Activated CD8-positive, alpha-beta memory T cell treated with anti-CD3 and anti-CD28 coated beads, Interleukin-2, amount 50 U/mL, for 1 hour (primary cell): ENCODE measurements around the gene HIVEP3.

ENCODE experiments used
- DNase-seq: peaks from one replicate; pipeline ENCODE4 v3.0.0-alpha.2; 2020; ENCODE audit errors: extremely low read depth

HIVEP3 gene

DNA sequence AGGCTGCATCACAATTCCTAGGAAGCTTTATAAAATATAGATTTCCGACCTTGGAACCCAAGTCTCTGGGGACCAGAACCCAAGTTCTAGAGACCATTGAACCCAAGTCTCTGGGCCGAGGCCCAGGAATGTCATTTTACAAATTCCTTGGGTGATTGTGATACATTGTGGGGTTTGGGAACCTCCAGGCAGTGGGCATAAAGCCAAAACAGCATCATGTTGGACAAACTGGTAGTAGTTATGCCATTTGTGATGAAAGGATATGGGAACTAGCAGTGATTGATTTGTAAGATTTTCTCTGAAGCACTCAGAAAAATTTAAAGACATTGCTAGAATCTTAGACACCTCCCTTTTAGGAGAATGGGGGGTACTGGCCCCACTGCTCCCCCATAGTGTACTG lies 160.2 kb downstream of the HIVEP3 start:
- no peak for DNase-seq

DNA sequence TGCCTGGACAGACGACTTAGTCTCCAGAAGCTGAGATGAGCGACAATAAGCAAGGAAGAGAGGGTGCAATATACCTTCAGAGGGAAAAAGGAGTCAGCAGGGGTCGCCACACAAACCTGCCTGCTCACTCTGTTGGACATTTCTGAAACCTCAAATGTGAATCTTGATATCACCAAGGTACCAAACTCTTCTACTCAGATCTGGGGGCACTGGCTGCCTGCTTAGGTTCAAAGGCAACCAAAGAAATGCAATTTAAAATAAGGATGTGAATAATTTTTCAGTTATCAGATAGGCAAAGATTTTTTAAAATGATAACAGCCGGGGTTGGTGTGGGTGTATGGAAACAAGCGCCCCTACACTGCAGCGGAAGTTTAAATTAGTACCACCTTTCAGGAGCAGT lies 164.2 kb downstream of the HIVEP3 start:
- no peak for DNase-seq

DNA sequence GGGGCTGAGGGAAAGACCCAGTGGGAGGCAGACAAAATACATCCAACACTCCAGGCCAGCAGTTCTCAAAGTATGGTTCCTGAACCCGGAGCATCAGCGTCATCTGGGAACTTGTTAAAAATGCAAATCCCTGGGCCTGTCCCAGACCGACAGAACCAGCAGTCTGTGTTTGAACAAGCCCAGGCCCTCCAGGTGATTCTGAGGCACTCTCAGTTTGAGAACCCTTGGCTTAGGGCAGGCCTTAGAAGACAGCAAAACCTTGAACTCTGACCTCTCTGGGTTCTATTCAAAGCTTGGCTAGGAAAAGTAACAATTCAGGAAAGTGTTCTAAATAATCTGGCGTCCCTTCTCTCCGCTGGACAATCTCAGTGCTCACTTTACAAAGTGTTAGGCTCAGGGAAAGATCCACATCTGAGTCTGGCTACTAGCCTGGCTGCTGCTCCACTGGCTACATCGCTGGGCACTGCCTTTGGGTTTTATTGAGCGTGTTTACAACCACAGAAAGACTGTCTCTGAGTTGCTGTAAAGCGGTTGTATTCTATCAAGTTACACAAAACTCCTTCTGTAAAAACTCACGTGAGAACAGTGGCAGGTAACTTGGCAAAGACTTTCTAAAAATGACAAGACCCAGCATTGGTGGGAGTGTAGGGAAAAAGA lies 166.1 kb downstream of the HIVEP3 start:
- DNase-seq = no peak

DNA sequence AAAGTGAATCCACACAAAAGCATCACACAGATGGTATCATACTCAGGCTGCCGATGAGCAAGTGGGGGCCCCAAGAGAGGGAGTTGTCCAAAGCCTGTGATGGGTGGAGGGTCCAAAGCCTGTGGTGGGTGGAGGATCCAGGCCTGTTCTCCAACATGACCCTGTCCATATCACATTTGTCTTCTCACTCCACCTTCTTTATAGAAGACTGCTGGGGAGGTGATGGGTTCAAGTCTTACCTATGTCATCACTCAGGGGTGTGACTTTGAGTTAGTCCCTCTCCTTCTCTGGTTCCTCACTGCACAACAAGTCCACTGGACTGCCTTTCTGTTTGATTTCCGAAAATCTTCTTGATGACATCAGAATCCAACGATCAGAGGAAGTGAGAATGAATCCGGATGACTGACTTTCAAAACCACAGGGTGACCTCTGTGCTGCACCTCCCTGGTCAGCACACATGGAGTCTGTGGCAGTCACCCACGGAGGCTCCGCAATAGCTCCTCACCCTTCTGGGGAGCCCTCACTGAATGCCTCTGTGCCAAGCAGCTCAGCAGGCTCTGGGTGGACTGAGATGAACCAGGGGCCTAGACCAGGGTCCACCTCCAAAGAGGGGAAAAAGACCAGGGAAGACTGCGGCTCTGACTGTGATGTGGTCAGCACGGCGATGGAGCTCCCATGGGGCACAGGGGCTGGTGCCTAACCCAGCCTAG lies 166.8 kb downstream of the HIVEP3 start:
- DNase-seq = no peak

DNA sequence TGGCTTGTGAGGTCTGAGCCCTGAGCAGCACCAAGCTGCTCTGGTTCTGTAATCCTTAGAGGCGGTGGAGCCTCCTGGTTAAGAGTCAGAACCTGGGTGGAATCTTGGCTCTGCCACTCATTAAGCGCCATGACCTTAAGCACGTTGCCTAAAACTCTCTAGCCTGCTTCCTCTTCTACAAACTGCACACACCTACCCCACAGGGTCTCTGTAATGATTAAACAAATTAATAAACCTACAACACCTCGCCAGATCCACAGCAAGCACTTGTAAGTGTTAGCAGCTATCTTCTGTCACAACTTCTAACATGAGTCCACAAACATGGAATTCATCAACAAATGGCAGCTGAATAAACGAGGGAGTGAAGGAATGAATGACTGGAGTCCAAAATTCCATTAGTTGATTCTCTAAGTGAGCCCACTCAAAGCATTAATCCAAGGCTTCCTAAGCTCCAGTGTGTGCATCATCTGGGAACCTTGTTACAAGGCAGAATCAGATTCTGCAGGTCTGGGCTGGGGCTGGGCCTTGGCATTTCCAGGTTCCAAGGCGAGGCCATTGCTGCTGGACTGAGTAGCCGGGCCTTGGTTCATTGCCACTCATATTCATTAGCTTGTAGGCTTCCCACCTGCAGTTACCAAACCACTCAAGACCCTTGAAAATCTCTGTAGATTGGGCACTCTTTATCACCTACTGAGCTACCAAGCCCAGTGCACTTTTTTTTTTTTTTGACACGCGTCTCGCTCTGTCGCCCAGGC lies 168.6 kb downstream of the HIVEP3 start:
- no peak for DNase-seq

DNA sequence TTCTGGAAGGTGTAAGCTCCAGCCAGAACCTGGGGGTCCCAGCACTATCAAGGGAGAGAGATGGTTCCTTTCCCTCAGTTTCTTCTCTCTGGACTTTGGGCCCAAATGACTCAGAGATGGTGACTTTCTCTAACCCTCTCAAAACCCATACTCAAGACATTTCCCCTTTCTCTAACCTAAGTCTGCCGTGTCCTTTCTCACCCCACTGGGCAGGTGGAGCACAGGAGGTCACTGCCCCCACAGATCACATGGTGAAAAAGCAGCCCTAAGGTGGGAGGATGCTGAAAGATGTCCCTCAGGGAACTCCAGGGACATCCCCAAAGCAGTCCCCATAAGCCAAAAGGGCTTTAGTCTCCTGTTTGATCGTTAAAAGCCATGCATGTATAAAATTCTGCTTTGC lies 173.7 kb downstream of the HIVEP3 start:
- DNase-seq = no peak

DNA sequence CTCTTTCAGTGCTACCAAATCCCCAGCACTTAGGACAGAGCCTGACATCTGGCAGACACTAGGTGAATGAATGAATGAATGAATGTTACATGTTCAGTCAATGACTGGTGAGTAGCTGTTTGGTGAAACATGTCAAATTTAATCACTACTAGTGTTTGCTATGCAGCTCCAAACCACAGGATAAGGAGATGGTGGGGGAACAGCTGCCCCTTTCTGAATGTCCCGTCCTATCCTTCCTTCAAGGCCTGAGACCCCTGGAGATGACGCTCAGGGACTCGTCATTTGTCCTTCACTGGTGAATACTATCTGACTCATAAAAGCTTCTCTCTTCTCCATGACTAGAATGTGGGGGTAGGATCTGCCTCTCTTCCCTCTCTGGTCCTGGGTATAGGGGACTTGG lies 175.4 kb downstream of the HIVEP3 start:
- DNase-seq = no peak

DNA sequence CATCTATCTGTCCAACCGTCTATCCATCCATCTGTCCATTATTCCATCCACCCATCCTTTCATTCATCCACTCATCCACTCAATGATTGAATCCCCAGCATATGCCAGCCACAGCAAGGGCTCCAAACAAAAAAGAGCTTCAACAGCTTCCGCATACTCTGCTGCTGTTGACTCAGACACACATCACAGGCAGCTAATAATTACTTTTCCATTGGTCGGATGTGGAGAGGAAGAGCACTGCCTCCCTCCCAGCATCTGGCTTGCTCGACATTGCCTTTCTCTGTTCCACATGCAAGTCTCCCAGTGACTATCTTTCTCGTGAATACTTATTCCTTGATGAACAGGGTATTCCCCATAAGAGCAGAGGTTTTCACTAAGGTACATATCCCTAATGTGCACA lies 176.5 kb downstream of the HIVEP3 start:
- no peak for DNase-seq

DNA sequence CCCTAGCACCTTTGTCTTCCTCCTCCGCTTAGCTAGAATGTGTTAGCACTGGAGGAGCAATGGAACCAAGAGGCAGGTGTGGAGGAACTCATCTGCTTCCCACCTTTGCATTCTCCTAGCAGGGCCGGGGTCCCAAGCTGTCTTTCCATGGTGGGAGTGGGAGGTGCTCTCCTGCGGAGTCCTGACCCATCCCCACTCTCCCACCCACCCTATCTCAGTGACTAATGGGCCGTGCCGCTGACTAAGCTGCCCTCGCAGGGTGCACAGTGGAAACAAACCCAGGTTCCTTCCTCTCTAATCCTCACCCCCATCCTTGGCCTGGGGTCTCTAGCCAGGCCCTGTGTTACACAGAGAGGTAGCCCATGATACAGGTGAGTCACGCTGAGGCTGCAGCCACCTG lies 177.5 kb downstream of the HIVEP3 start:
- no peak for DNase-seq

DNA sequence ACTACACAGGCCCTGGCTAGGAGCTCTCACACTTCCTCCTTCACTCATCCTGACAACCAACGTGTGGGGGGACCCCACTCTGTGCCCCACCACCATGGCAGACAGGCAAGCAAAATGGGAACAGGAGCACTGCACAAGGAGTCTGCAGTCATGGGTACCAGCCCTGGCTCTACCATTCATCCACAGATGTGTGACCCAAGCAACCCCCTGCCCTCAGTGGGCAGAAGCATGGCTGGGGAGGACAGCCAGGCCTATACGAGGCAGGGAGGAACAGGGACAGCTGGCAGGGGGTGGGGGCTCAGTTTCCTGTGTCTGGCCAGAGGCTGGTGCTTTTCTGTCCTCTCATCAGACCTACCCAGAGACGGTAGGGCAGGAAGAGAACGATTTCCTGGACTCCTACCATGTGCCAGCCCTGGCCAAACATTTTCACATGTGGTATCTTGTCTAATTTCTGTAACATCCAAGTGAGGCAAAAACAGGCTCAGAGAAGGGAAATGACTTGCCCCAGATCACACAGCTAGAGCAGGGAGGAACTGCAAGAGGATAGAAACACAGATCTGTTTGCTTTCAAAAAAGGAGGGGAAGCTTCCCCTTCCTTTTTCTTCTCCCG lies 178.0 kb downstream of the HIVEP3 start:
- no peak for DNase-seq

DNA sequence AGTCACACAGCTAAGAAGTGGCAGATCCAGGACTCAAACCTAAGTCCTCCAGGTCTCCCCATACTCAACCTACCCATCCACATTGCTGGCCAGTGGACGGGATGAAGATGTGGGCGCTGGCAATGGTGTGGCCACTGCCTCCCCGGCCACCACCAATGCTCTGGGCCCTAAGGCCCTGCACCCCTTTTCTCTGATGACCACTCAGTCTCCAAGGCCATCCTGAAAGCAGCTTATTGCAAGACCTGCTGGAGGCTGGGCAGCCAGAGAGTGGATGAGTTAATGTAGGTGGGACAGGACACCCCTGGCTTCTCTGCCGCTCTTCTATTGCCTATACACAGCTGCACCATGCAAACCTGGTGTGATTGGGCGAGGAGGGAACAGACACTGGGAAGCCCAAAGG lies 178.7 kb downstream of the HIVEP3 start:
- no peak for DNase-seq

DNA sequence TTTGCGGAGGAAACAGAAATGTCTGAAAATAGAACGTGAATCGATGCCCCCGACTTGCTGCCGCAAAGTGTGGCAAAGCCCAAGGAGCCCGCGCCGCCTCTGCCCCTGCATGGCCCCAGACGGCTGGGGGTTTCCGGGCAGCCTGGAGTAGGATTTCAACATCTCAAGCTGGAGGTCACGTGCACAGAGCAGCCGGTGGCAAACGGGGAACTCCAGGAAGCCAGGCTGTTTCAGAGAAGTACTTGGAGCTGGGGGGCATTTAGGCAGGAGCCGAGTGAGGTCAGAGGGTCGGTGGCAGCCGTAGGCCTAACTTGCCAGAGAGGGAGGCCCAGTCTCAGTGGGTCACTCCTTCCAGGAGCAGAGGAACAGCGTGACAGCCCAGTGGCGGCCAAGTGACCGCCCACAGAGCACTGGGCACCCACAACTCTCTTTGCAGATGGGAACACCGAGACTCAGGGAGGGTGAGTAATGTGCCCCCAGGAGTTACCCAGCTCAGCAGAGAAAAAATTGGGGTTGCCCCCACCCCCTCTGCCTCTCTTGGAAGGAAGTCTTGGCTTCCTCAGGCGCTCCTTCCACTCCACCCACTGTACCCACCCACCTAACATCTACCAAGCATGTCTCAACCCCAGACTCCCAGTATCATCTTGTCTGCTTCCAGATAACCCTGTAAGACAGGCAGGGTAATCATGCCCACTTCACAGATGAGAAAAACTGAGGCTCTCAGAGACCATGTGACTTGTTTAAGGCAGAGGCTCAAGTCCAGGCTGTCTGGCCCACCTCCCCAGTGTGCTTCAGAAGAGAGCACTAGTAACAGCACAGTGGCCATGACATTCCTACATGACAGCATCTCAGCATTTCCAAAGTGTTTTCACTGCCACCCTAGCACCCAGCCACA lies 179.4 kb downstream of the HIVEP3 start:
- no peak for DNase-seq

DNA sequence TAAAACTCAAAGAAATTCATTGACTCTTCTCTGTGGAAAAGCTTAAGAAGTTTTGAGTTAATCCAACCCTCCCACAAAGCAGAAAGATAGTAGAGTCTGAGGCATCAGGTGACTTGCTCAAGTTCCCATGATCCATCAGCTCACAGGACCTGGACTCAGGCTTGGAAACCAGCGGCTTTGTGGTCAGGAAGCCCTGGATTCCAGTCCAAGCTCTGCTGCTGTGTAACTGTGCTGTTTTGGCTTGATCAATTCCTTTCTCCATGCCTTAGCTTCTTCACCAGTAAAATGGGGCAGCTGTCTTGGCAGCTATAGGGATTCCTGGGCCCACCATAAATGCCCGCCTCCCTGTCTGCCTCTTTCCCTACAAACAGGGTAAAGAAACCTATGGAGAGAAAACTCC lies 180.2 kb downstream of the HIVEP3 start:
- DNase-seq = no peak

DNA sequence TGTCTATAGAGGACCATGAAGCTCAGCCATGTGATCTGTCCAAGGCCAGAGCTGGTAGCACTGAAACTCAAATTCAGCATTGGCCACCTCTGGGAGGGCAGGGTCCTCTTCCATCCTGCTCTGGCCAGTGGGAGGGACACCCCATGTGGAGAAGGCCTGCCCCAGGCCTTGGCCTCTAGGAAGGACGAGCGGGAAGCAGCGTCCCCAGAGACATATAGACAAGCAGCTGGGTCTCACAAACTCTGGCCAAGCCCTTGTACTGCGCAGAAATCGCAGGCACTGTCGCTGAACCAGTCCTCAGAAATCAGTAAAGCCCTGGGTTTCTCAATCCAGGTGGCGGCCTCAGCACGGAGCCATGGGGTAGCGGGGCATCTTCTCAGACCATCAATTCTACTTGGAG lies 180.7 kb downstream of the HIVEP3 start:
- DNase-seq = no peak

DNA sequence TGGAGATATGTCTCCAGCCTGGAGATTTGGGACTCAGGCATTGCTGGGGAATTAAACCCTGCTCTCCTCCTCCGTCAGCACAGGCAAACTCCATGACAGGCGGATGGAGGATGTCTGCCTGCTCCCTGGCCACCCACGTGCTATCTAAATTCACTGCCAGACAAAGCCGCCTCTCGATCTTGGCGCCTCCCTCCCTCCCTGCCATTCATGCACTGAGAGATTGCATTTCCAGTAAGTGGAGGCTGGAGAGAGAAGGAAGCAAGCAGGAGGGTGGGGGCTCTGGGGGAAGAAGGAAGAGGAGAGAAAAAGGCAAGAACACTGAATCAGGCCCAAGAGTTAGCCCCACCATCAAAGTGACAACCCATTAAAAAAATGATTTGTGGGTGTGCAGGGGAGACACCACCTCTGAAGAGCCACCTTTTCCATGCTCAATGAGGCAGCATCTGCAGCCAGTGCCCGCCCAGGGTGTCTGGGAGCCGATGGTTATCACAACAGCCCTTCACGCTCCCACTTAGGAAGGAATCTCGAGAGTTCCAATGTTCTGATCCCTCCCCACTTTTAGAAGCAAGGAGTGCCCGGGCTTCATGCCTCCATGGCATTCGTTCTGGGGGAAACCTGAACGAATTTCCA lies 183.0 kb downstream of the HIVEP3 start:
- DNase-seq = no peak

DNA sequence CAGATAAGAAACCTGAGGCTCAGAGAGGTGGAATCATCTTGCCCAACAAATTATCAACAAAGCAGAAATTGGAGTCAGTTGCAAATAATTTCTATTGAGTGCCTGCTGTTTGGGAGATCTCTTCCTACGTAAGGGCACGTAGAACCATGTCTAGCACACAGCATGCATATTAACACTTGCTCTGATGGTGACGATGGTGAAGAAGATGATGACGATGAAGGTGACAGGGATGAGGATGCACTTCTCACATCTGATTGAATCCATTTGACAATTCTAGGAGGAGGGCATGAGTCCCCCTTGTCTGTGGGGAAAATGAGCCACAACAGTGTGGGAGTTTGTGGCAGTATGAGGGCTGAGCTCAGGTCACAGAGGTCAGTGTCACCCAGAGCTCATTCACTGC lies 183.6 kb downstream of the HIVEP3 start:
- DNase-seq = no peak

DNA sequence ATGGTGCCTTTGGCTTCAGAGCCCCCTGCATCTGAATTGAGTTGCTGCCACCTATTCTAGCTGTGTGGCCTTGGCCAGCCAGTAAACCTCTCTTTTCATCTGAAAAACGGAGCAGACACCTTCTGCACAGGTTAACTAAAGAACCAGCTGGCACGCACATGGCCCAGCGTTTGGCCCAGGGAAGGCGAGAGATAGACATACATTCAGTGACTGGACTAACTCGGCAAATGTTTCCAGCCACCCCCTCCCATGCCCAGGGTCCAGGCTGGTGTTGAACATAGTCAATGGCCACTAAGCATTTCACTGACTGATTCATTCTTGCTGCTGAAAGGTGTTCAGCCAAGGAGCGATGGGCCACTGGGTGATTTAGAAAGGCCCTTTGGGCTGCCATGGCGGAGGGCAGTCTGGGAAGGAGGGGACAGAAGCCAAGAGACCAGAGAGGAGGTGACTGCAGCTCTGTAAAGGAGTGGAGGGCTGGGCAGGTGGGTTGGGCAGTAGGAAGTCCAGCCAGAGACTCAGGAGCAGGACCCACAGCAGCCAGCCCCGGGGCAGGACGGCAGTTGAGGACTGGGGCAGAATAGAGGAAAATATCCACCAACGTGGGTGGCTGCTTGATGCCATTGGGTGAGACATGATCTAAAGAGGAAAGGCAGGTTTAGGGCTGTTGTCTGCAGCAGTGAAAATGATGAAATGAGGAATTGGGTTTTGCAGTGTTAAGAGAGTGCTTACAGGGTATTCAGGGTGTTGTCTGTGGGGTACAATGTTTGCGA lies 184.3 kb downstream of the HIVEP3 start:
- no peak for DNase-seq

DNA sequence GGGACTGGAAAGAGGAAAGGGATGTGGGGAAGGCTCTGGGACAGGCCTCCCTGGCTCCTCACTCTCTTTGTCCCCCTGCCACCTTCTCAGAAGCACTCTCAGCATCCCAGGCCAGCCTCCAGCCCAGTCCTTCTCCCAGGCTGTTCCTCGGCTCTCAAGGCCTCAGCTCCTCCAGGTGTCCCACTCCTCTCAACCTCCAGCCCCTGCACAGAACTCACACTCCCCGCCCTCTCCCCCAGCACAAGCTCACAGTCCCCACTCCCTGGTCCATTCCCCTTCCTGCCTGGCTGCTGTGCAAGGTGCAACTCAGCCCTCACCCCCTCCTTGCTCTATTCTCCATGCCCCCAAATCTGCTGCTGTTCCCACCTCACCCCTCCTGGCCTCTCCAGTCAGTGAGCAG lies 185.0 kb downstream of the HIVEP3 start:
- DNase-seq = no peak

DNA sequence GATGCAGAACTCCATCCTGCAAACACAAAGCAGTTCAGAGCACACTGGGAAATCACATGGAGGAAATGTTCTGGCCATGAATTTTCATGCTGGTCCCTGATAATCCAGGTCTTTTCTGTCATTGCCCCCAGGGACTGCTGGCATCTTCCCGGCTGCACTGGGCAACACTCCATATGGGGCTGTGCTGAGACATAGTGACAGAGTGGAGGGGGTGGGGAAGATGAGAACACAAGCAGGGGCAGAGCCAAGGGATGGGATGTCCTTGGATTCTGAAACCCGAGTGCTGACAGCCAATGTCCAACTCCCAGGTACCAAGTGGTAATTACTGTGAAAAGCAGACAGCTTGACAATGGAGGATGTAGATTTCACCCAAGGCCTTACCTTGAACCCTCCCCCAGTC lies 185.7 kb downstream of the HIVEP3 start:
- DNase-seq = no peak

DNA sequence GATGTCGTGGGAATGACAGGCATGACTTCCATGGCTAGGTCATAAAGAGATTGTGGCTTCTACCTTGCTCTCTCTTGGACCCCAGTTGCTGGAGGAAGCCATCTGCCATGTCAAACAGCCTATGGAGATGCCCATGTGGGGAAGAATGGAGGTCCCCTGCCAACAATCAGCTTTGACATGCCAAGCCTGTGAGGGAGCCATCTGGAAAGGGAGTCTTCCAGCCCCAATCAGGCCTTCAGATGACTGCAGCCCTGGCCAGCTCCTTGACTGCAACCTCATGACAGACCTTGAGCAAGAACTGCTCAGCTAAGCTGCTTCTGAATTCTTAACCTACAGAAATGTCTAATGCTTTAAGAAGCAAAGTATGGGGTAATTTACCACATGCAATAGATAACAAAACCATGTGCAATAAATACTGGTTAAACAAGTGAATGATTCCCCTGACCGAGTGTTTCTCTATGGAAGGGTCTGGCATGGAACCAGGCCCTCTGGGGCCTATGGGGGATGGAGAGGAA lies 187.1 kb downstream of the HIVEP3 start:
- DNase-seq = no peak
